HG03159 (cell line): ENCODE results near the gene ABCG2.
"Not testable (repeated sequence)": the region's sequence is repeated elsewhere in the genome, so short reads cannot be mapped to it uniquely, and the experiment has no call there.

Source experiments
- ATAC-seq: cut with Tn5 transposase; IDR thresholded peaks from one replicate; pipeline ENCODE4 v1.9.1; 2021; ENCODE audit warnings: mild to moderate bottlenecking, moderate library complexity; ENCODE audit not compliant: unreplicated experiment

Gene ABCG2

DNA sequence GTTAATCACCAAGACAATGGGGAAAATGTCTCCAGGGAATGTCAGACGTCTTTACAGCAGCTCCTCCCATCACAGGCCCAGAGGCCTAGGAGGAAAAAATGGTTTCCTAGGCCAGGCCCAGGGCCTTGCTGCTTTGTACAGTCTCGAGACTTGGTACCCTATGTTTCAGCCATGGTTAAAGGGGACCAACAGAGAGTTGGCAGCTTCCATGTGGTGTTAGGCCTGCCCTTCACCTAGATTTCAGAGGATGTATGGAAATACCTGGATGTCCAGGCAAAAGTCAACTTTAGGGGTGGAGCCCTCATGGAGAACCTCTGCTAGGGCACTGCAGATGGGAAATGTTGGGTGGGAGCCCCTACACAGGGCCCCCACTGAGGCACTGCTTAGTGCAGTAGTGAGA lies 38.5 kb downstream of the ABCG2 start:
- ATAC-seq: no peak

GRCh38 chr4:88115587-88115986 lies 42.9 kb downstream of the ABCG2 start:
- no peak for ATAC-seq

DNA sequence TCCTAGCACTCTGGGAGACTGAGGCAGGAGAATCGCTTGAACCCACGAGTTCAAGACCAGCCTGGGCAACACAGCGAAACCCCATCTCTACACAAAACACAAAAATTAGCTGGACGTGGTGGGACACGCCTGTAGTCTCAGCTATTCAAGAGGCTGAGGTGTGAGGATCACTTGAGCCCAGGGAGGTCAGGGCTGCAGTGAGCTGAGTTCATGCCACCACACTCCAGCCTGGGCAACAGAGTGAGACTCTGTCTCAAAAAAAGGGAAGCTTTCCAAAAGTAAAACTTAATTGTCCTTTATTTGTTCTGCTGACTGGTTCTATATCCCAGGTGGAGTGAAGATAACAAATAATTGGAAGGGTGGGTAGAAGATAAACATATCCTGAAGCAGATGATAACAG lies 45.6 kb downstream of the ABCG2 start:
- ATAC-seq: no peak

- ATAC-seq: no peak
Measured at GRCh38 chr4:88110826-88111225, 47.6 kb downstream of the ABCG2 start.

- no peak for ATAC-seq
Measured at GRCh38 chr4:88109123-88109881, 49.1 kb downstream of the ABCG2 start.

- ATAC-seq: no peak
Measured at GRCh38 chr4:88108747-88109122, 49.7 kb downstream of the ABCG2 start.

DNA sequence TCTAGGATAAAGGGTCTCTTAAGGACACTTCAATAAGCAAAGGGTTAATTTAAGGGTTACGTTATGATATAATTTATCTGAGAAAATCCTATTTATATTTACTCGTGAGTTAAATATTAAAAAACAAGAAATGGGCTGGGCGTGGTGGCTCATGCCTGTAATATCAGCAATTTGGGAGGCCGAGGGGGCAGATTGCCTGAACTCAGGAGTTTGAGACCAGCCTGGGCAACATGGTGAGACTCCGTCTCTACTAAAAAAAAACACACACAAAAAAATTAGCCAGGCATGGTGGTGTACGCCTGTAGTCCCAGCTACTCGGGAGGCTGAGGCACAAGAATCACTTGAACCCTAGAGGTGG lies 50.4 kb downstream of the ABCG2 start:
- ATAC-seq: not testable (repeated sequence)

- no peak for ATAC-seq
Measured at GRCh38 chr4:88107406-88108107, 50.9 kb downstream of the ABCG2 start.

- ATAC-seq: no peak
Measured at GRCh38 chr4:88106205-88106604, 52.2 kb downstream of the ABCG2 start.

DNA sequence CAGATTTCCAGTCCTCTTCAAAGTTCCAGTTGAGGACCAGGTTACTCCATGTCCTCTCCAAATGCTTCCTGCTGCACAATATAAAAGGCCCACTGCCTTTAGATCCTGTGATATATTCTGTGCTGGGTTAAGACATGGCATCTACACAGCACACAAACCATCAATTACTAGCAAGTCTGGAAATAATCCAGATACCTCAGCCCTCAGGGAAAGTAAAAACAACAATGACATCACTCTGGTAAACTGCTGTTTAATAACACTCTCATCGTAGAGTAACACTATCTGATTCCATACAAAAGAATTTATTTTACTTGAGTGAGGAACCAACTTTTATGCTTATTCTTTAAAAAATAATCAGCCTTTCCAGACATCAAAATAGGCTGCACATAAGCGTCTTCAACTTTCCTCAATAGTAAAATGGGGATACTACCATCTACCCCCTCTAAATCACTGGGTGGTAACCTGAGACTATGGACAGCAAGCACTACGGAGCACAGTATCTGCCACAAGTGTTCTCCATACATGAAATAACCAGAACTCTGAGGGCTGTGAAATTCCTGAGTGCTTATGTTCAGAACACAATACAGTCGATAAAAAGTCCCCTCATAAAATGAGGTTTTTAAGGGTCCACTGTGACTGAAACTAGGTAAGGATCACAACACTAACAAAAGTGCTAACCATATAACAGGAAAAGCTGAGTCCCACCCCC lies 53.4 kb downstream of the ABCG2 start:
- no peak for ATAC-seq

GRCh38 chr4:88102026-88102425 lies 56.4 kb downstream of the ABCG2 start:
- no peak for ATAC-seq

GRCh38 chr4:88101165-88101564 lies 57.3 kb downstream of the ABCG2 start:
- no peak for ATAC-seq

- ATAC-seq: no peak
Measured at GRCh38 chr4:88098993-88099752, 59.3 kb downstream of the ABCG2 start.

GRCh38 chr4:88097781-88098180 lies 60.7 kb downstream of the ABCG2 start:
- no peak for ATAC-seq

DNA sequence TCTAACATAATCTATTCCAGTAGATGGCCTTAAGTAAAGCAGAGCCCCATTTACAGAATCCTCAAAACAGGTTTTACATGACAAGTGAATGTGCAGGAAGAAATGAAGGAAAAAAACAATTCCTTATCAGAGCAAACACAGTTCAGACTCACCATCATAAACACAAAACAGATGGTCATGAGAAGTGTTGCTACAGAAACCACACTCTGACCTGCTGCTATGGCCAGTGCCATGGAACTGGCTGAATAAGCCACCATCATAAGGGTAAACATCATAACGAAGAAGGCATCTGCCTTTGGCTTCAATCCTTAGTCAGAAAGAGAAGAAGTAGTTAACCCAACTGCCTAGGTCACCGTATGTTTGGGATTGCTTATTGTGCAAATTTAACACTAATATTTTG lies 61.1 kb downstream of the ABCG2 start:
- ATAC-seq: no peak

- no peak for ATAC-seq
Measured at GRCh38 chr4:88093874-88094273, 64.6 kb downstream of the ABCG2 start.

- ATAC-seq: no peak
Measured at GRCh38 chr4:88091378-88091777, 67.1 kb downstream of the ABCG2 start.

DNA sequence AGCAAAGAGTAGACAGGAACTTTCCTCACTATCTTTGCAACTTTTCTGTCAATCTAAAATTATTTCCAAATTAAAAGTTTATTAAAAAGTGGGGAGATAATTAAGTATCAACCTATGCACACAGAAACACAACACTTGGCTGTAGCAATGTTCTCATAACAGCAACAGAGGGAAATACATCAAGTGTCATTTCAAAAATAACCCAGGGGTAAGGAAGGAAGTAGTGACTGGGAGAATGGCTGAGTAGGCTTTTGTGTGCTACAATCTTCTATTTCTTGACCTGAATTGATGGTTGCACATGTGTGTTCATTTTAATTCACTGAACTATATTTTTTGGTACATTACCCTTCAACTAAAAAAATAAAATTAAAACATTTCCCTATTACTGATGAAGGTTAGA lies 67.5 kb downstream of the ABCG2 start:
- no peak for ATAC-seq

- no peak for ATAC-seq
Measured at GRCh38 chr4:88087004-88087403, 71.4 kb downstream of the ABCG2 start.

DNA sequence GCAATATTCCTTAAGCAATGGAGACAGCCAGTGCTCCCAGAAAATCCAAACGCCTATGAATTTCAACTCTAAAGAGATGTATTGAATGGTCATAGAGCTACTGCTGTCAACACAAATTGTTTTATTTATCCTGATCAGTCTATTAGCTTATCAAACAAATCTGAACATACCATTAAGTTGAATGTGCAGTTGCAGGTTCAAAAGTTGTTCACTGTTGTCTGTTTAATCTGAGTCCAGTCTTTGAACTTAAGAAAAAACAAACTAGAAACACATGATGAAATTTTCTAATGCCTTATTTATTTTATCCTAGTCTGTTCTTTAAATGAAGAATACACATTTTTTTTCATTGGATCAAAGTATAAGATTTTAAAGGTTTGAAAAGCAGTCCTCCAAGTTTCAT lies 77.8 kb downstream of the ABCG2 start:
- ATAC-seq: no peak

DNA sequence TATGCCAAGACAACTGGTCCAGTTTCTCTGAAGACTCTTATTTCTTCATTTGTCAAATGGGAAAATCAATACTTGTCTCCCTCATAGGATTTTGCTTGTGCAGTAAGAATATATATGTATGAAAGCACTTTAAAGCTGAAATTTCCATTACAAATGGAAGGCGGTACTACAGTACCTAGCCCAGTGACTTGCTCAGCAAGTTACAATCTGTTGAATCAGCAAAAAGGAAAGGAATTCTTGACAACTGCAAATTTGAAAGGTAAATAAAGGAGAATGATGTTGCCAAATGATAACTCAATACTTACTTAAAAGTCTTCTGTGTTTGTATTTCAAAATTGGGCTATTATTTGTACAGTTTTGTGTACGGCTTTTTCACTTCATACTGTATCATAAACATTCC lies 79.9 kb downstream of the ABCG2 start:
- no peak for ATAC-seq
